ENCODE data around the gene IL20RA.
"Not testable (repeated sequence)": the region's sequence is repeated elsewhere in the genome, so short reads cannot be mapped to it uniquely, and the experiment has no call there.

The IL20RA gene

GRCh38 chr6:136975089-136975715, 69.6 kb downstream of the IL20RA start:
- no peak overlapping the region for H3K4me3 ChIP-seq (ENCODE audit: low read depth, low read length)
- no peak for TF ChIP-seq CTCF (IDR thresholded peaks at IDR 0.05; ENCODE audit: borderline replicate concordance, insufficient read depth, low read depth, low read length)

DNA sequence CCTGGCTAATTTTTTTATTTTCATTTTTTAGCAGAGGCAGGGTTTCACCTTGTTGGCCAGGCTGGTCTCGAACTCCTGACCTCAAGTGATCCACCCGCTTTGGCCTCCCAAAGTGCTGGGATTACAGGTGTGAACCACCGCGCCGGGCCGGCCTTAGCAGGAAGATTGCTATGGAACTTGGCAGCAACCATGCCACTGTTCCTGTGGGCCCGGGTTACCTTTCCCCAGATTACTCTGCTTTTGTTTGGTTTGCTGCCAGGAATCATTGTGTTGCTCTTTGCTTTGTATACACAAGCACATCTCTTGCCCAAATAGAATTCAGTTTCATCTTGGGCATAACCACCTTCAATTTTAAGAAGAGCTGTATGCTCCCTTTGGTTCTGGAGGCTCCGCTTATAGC, 71.0 kb downstream of the IL20RA start:
- not testable (repeated sequence) for H3K4me3 ChIP-seq (ENCODE audit: low read depth, low read length)

GRCh38 chr6:136971609-136972008, 73.2 kb downstream of the IL20RA start:
- H3K4me3 ChIP-seq (ENCODE audit: low read depth, low read length) = no peak overlapping the region
- TF ChIP-seq CTCF (IDR thresholded peaks at IDR 0.05; ENCODE audit: borderline replicate concordance, insufficient read depth, low read depth, low read length) = no peak

DNA sequence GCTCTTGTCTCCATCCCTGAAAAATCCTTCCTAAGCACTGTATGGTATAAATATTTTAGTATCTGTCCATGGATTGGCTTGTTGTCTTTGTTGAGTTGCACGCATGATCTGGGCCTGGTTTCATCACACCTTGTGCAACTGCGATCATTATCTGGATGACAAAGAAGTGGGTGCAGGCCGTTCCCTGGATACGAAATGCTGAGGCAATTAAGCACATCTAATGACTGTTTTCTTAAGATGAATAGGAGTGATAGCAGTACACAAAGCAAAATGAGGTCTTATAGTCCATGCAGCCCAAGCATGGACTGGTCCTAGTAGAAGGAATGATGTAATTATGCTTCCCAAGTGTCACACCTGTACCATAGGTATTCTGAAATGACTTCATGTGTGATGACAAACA, 74.8 kb downstream of the IL20RA start:
- H3K4me3 ChIP-seq (ENCODE audit: low read depth, low read length) = no peak overlapping the region
- TF ChIP-seq CTCF (IDR thresholded peaks at IDR 0.05; ENCODE audit: borderline replicate concordance, insufficient read depth, low read depth, low read length) = no peak

- H3K4me3 ChIP-seq (ENCODE audit: low read depth, low read length) = no peak overlapping the region
Measured at GRCh38 chr6:136969433-136969832, 75.3 kb downstream of the IL20RA start.

DNA sequence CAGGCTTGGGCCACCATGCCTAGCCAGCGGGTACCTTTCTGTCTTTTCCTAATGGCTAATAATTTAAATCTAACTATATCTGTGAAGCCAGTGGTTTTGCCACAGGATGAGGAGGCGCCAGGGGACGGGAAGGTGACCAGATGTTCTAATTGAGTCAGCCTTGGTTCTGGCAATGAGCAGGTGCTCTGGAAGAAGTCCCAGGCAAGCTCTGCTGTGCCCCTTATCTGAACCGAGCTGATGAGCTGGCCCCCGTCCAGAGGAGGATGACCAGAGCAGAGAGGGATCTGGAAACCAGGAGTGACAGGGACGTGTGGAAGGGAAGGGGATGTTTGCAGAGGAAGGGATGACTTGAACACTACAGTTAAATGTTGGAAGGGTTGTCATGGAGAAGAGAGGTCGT, 75.9 kb downstream of the IL20RA start:
- TF ChIP-seq CTCF (IDR thresholded peaks at IDR 0.05; ENCODE audit: borderline replicate concordance, insufficient read depth, low read depth, low read length) = no peak
- no peak overlapping the region for H3K4me3 ChIP-seq (ENCODE audit: low read depth, low read length)

More at GRCh38 chr6:136969433-136969832, 75.3 kb downstream of the IL20RA start:
- TF ChIP-seq CTCF (IDR thresholded peaks at IDR 0.05; ENCODE audit: borderline replicate concordance, insufficient read depth, low read depth, low read length) = no peak

DNA sequence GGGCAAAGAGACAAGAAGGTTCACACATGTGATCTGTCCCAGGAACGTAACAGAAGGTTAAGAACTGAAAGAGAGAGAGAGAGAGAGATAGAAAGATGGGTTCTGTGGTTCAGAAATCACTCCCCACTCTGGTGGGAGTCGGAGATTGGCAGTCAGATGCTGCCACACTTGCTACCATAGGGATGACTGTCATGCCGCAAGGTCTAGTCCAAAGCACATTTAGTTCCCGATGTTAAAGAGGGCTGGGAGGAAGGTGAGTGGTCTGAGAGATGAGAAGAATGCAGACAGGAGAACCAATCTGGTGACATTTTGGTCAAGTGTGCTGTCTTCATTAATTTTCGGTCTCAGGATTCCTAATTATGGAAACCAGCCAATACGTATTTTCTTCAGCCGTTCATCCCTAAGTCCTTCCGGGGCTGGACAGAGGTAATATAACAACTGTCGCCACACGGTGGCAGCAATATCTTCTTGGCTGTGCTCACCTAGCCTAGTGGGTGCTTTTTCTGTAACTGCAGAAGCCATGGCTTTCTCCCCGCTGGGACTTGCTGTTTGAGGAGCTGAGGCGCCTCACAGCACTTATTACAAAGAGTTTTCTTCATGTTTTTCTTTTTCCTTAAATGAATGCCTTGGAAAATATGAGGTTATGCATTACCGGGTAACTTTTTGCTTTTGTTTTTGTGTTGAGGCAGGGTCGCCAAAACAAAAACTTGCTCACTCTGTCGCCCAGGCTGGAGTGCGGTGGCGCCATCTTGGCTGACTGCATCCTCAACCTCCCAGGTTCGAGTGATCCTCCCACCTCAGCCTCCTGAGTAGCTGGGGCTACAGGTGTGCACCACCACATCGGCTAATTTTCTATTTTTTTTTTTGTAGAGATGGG, 76.7 kb downstream of the IL20RA start:
- H3K4me3 ChIP-seq (ENCODE audit: low read depth, low read length) = no peak overlapping the region
- peak; percentile 51; the same call in 1 of the 2 replicates for TF ChIP-seq CTCF (IDR thresholded peaks at IDR 0.05; ENCODE audit: borderline replicate concordance, insufficient read depth, low read depth, low read length)

Data from GM12875 (cell line).